Fibroblast of pulmonary artery (primary cell): Measurements from ENCODE around the gene OTUD3.

Experiments
- DNase-seq: peaks from one replicate; pipeline ENCODE4 v3.0.0-alpha.2; 2010; ENCODE audit warnings: low read depth
- H3K4me3 ChIP-seq: replicated peaks from 2 replicates; pipeline ENCODE4 v1.5.1; 2011; ENCODE audit warnings: low read depth, mild to moderate bottlenecking, control low read depth, low read length, moderate library complexity
- CTCF ChIP-seq: IDR thresholded peaks from 2 replicates; pipeline ENCODE4 v1.5.1; 2011; ENCODE audit warnings: mild to moderate bottlenecking, control low read depth, low read length, inconsistent platforms; ENCODE audit errors: missing control alignments

The OTUD3 gene

GRCh38 chr1:19940486-19941205 is 58.5 kb downstream of the OTUD3 start:
- DNase-seq, result no peak
- H3K4me3 ChIP-seq, result no peak overlapping the region
- no peak for TF ChIP-seq CTCF

GRCh38 chr1:19941206-19941568 is 59.0 kb downstream of the OTUD3 start:
- DNase-seq, result no peak
- no peak overlapping the region for H3K4me3 ChIP-seq
- TF ChIP-seq CTCF, result no peak

GRCh38 chr1:19942088-19942487 is 59.9 kb downstream of the OTUD3 start:
- DNase-seq, result peak; percentile 22
- H3K4me3 ChIP-seq, result no peak overlapping the region
- no peak for TF ChIP-seq CTCF

- DNase-seq, result no peak
- H3K4me3 ChIP-seq, result no peak overlapping the region
- no peak for TF ChIP-seq CTCF
Measured at GRCh38 chr1:19942657-19943056, 60.5 kb downstream of the OTUD3 start.

- no peak overlapping the region for H3K4me3 ChIP-seq
- no peak for DNase-seq
- TF ChIP-seq CTCF, result no peak
Measured at GRCh38 chr1:19945914-19946313, 63.7 kb downstream of the OTUD3 start.

- DNase-seq, result no peak
- TF ChIP-seq CTCF, result no peak
- H3K4me3 ChIP-seq, result no peak overlapping the region
Measured at GRCh38 chr1:19946331-19946751, 64.1 kb downstream of the OTUD3 start.

- no peak for TF ChIP-seq CTCF
- no peak for DNase-seq
- no peak overlapping the region for H3K4me3 ChIP-seq
Measured at GRCh38 chr1:19946971-19947370, 64.8 kb downstream of the OTUD3 start.
